Activated gamma-delta T cell treated with anti-CD3 and anti-CD28 coated beads, Interleukin-2, amount 50 U/mL, for 16 hours (primary cell): ENCODE data around the gene DMD.
"Not testable (repeated sequence)": the region's sequence is repeated elsewhere in the genome, so short reads cannot be mapped to it uniquely, and the experiment has no call there.

Experiments
- DNase-seq: peaks from one replicate; pipeline ENCODE4 v3.0.0-alpha.2; 2020; ENCODE audit warnings: low read depth

The DMD gene

GRCh38 chrX:31591355-31591754 lies 1620.0 kb downstream of the DMD start:
- no peak for DNase-seq

GRCh38 chrX:31590581-31591114 lies 1620.7 kb downstream of the DMD start:
- DNase-seq, result no peak

- DNase-seq, result no peak
Measured at GRCh38 chrX:31589503-31589902, 1621.8 kb downstream of the DMD start.

GRCh38 chrX:31588355-31588754 lies 1623.0 kb downstream of the DMD start:
- no peak for DNase-seq

GRCh38 chrX:31583892-31584291 lies 1627.5 kb downstream of the DMD start:
- not testable (repeated sequence) for DNase-seq

GRCh38 chrX:31580726-31581125 lies 1630.6 kb downstream of the DMD start:
- no peak for DNase-seq

- no peak for DNase-seq
Measured at GRCh38 chrX:31580227-31580626, 1631.1 kb downstream of the DMD start.

- no peak for DNase-seq
Measured at GRCh38 chrX:31572360-31572759, 1639.0 kb downstream of the DMD start.

- DNase-seq, result no peak
Measured at GRCh38 chrX:31570658-31571057, 1640.7 kb downstream of the DMD start.

GRCh38 chrX:31563792-31564191 lies 1647.6 kb downstream of the DMD start:
- no peak for DNase-seq

GRCh38 chrX:31555506-31555905 lies 1655.8 kb downstream of the DMD start:
- no peak for DNase-seq

- DNase-seq, result no peak
Measured at GRCh38 chrX:31551913-31552312, 1659.4 kb downstream of the DMD start.

GRCh38 chrX:31550158-31550557 lies 1661.2 kb downstream of the DMD start:
- no peak for DNase-seq

GRCh38 chrX:31547816-31548215 lies 1663.5 kb downstream of the DMD start:
- no peak for DNase-seq

- DNase-seq, result no peak
Measured at GRCh38 chrX:31547416-31547815, 1663.9 kb downstream of the DMD start.

GRCh38 chrX:31546126-31546525 lies 1665.2 kb downstream of the DMD start:
- DNase-seq, result no peak

- no peak for DNase-seq
Measured at GRCh38 chrX:31545726-31546125, 1665.6 kb downstream of the DMD start.

GRCh38 chrX:31545191-31545590 lies 1666.2 kb downstream of the DMD start:
- no peak for DNase-seq

- DNase-seq, result no peak
Measured at GRCh38 chrX:31543634-31544033, 1667.7 kb downstream of the DMD start.

GRCh38 chrX:31542566-31542965 lies 1668.8 kb downstream of the DMD start:
- no peak for DNase-seq

- no peak for DNase-seq
Measured at GRCh38 chrX:31540313-31540712, 1671.0 kb downstream of the DMD start.

GRCh38 chrX:31527455-31528126 lies 1683.8 kb downstream of the DMD start:
- DNase-seq, result no peak

GRCh38 chrX:31523884-31524536 lies 1687.3 kb downstream of the DMD start:
- no peak for DNase-seq

GRCh38 chrX:31522760-31523159 lies 1688.6 kb downstream of the DMD start:
- no peak for DNase-seq
